Activated CD4-positive, alpha-beta memory T cell treated with anti-CD3 and anti-CD28 coated beads for 36 hours (primary cell): ENCODE results near the gene MAST4. TPM values are rescaled to one million over a fixed set of nuclear protein-coding genes. Genes with fewer than 3 reads are reported as not detected.

Experiments
- CTCF ChIA-PET: fragments of 350-600 bp; sonication (Branson Sonifier 250); formaldehyde crosslinking; loops from one replicate; lab custom pipeline; 2021; ENCODE audit warnings: antibody characterized with exemption, inconsistent platforms; lab: Charles Lee
- POLR2A ChIA-PET: fragments of 350-600 bp; sonication (Branson Sonifier 250); formaldehyde crosslinking; loops from one replicate; lab custom pipeline; 2021; ENCODE audit warnings: antibody characterized with exemption; lab: Charles Lee
- DNase-seq: peaks from one replicate; pipeline ENCODE4 v3.0.0-alpha.2; 2020
- H3K27ac Mint-ChIP-seq: one replicate; pipeline ENCODE4 v1.8.0; 2021; ENCODE audit warnings: mixed read lengths
- H3K27me3 Mint-ChIP-seq: one replicate; pipeline ENCODE4 v1.8.0; 2021; ENCODE audit warnings: mixed read lengths
- H3K36me3 Mint-ChIP-seq: one replicate; pipeline ENCODE4 v1.8.0; 2021; ENCODE audit warnings: mixed read lengths
- H3K4me1 Mint-ChIP-seq: one replicate; pipeline ENCODE4 v1.8.0; 2021; ENCODE audit warnings: low read depth, mixed read lengths
- H3K4me3 Mint-ChIP-seq: one replicate; pipeline ENCODE4 v1.8.0; 2021; ENCODE audit warnings: mild to moderate bottlenecking, mixed read lengths
- H3K9me3 Mint-ChIP-seq: one replicate; pipeline ENCODE4 v1.8.0; 2021; ENCODE audit warnings: mixed read lengths
- intact Hi-C: fragments of 100-400 bp; cut with micrococcal nuclease; formaldehyde crosslinking; loops from one replicate; pipeline ENCODE4 v1.15.1; 2023
- total RNA-seq, 2 experiments: library from RNA; stranded (reverse); gene quantifications; one replicate each; pipeline ENCODE4 v1.2.3, GENCODE V29; 2021

The MAST4 gene
- total RNA-seq, 2 experiments from 2014 or later, result 30.2 to 30.3 TPM

- Mint-ChIP-seq H3K36me3 (peaks cover 3% of the 10 kb centered on the region), H3K4me1 (peaks cover 15% of the 10 kb centered on the region), H3K9me3 (no peaks in the 10 kb centered on the region), H3K4me3 (no peak overlapping the region), H3K27me3 (no peaks in the 10 kb centered on the region), H3K27ac (no peak overlapping the region)
- intact Hi-C loops, result no loop called here
- ChIA-PET CTCF (no interaction called here), POLR2A (interaction anchor here (0.7 kb wide), 1 partner anchor 20 kb away, joined by 3 read pairs; no protein-coding TSS in a partner anchor)
- DNase-seq, result no peak
Measured at GRCh38 chr5:67085616-67086015, 489.4 kb downstream of the MAST4 start.

GRCh38 chr5:67089200-67089725 is 493.1 kb downstream of the MAST4 start:
- ChIA-PET POLR2A (no interaction called here), CTCF (no interaction called here)
- H3K27me3 Mint-ChIP-seq, result no peaks in the 10 kb centered on the region
- intact Hi-C loops, result no loop called here
- no peaks in the 10 kb centered on the region for H3K9me3 Mint-ChIP-seq
- no peak for DNase-seq
- peaks cover 7% of the 10 kb centered on the region for H3K4me1 Mint-ChIP-seq
- H3K27ac Mint-ChIP-seq, result no peak overlapping the region
- H3K36me3 Mint-ChIP-seq, result peaks cover 8% of the 10 kb centered on the region
- H3K4me3 Mint-ChIP-seq, result no peak overlapping the region

GRCh38 chr5:67090040-67090439 is 493.8 kb downstream of the MAST4 start:
- Mint-ChIP-seq H3K9me3 (no peaks in the 10 kb centered on the region), H3K4me3 (no peak overlapping the region), H3K36me3 (peaks cover 8% of the 10 kb centered on the region), H3K27ac (no peak overlapping the region), H3K27me3 (no peaks in the 10 kb centered on the region), H3K4me1 (peaks cover 7% of the 10 kb centered on the region)
- ChIA-PET POLR2A (no interaction called here), CTCF (no interaction called here)
- DNase-seq, result no peak
- intact Hi-C loops, result no loop called here

DNA sequence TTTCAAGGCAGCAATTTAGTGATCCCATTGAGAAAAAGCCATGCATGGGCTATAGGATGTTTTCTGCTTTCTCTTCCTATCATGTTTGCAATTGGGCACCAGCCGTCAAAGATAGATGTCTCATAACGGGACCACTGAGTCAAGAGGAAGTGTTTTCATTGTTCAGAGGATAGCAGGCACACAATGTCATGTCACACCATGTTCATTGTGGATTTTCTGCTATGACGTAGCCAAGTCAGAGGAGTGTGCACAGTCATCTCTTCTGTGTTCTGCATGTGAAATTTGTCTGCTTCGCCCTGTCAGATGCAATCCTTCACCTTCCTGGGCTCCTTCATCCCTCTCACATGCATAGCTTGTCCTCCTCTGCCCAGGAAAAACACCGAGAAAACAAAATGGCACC is 494.4 kb downstream of the MAST4 start:
- CTCF ChIA-PET, result no interaction called here
- peaks cover 8% of the 10 kb centered on the region for H3K36me3 Mint-ChIP-seq
- POLR2A ChIA-PET, result no interaction called here

DNA sequence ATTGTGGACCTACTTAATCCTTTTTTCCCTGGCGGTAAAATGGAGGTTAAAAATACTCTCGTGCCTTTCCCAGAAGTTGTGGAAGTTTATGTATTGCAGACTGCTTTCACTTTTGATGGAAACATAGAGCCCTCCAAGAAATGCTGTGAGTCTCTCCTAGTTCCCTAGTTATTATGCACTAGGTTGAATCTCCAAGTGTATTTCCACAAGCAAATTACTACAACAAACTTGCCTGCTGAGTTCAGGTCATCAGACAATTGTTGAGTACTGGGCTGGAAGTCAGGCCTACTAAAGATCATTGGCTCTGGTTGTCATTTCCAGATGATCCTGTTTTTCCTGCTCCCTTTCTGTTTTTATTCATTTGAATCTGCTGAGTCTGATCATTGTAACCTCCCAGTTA is 496.3 kb downstream of the MAST4 start:
- H3K36me3 Mint-ChIP-seq, result peaks cover 15% of the 10 kb centered on the region
- no peak overlapping the region for H3K4me3 Mint-ChIP-seq
- H3K27me3 Mint-ChIP-seq, result no peaks in the 10 kb centered on the region
- intact Hi-C loops, result no loop called here
- H3K4me1 Mint-ChIP-seq, result no peaks in the 10 kb centered on the region
- H3K9me3 Mint-ChIP-seq, result no peaks in the 10 kb centered on the region
- no peak for DNase-seq
- H3K27ac Mint-ChIP-seq, result no peak overlapping the region
- CTCF ChIA-PET, result no interaction called here
- POLR2A ChIA-PET, result no interaction called here

More for the DNA sequence above, 494.4 kb downstream of the MAST4 start:
- no peaks in the 10 kb centered on the region for H3K9me3 Mint-ChIP-seq
- intact Hi-C loops, result no loop called here
- H3K27ac Mint-ChIP-seq, result no peak overlapping the region
- H3K4me3 Mint-ChIP-seq, result no peak overlapping the region
- H3K4me1 Mint-ChIP-seq, result peaks cover 4% of the 10 kb centered on the region
- no peaks in the 10 kb centered on the region for H3K27me3 Mint-ChIP-seq
- no peak for DNase-seq

DNA sequence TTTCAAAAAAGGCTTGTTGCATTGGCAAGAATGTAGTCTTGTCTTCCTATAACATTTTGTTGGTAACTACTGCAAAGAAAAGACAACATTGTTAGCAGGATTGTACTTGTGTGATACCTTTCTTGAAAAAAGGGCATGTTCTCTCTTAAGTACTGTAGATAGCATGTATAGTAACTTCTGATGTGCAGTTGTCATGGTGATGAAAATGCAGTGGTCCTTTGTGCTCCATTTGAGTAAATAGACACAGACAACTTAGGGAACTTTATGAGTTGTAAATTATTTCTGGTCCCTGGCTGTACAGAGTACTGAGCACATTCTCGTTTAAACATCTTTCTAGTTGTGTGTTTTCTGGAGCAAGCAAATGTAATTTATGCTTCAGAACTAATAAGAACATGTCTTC is 497.1 kb downstream of the MAST4 start:
- Mint-ChIP-seq H3K4me3 (no peak overlapping the region), H3K27me3 (no peaks in the 10 kb centered on the region), H3K9me3 (no peaks in the 10 kb centered on the region), H3K36me3 (peaks cover 16% of the 10 kb centered on the region), H3K4me1 (no peaks in the 10 kb centered on the region), H3K27ac (no peak overlapping the region)
- ChIA-PET POLR2A (no interaction called here), CTCF (no interaction called here)
- intact Hi-C loops, result no loop called here
- no peak for DNase-seq

DNA sequence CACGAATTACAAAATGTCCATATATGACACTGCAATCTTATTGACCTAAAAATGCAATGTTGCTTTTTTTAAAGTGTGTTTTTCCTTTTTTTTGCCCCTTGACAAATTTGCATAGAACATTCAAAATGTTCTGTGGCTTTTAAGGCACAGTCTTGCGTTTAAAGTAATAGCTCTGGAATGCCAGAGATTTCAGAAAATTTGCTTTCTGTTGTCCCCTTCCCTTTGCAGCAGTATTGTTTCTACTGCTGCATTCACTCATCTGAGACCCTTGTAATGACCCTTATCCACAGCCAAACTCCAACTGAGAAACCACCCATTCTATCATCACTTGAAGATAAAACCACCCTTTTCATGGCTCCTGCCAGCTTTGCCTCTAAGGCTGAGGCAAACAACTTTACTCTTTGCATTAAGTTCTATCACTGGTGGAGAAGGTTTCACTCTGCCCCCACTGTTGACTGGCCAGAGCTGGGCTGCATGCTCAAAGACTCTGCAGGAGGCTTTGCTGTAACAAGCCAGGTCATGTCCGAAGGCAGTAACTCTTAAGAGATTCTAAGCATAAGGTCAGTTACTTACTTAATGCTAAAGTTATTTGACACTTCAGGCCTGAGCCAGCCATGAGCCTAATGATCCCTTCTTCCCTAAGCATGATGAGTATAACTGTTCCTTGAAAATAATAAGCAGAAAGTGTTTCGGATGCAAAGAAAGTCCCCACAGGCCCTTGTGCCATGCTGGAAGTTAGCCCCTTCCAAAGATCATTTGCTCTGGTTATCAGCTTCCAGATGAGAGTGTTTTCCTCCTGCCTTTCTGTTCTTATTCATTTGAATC is 498.5 kb downstream of the MAST4 start:
- no peak for DNase-seq
- H3K4me1 Mint-ChIP-seq, result peaks cover 5% of the 10 kb centered on the region
- no peak overlapping the region for H3K4me3 Mint-ChIP-seq
- ChIA-PET POLR2A (no interaction called here), CTCF (no interaction called here)
- no peak overlapping the region for H3K27ac Mint-ChIP-seq
- peaks cover 18% of the 10 kb centered on the region for H3K36me3 Mint-ChIP-seq
- H3K27me3 Mint-ChIP-seq, result no peaks in the 10 kb centered on the region
- H3K9me3 Mint-ChIP-seq, result no peaks in the 10 kb centered on the region
- intact Hi-C loops, result no loop called here

DNA sequence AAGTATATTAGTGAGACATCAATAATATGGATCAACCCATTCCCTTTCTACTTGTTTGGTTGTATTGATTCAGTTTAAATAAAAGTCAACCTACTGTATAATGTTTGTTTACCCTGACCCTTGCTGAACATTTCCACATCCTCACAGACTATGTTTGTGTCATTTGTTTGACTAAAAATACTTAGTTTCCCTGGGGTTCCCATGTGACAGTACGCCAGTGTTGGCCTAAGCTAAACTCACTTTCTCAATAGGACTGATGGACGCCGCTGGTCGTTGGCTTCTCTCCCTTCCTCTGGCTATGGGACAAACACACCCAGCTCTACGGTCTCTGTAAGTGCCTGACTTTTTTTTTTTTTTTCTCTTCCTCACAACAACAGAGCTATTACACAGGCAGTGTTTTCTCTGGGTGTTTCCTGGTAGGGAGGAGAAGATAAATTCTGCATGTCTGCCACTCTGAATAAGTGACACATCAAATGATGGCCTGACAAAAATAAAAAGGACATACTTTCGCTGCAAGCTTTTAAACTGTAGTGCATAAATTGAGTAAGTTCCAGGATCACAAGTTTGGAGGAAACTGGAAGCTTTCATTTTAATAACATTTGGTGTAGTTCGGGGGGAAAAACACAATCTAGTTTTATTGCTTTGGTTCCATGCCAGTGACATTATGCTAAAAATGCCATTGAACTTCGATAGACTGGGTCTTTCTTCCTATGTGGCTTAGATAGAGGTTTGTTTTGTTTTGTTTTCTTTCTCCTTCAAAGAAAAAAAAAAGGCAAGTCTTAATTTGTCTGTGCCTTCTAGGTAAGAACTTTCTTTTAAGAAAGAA is 499.4 kb downstream of the MAST4 start:
- peaks cover 23% of the 10 kb centered on the region for H3K36me3 Mint-ChIP-seq
- DNase-seq, result no peak
- peaks cover 13% of the 10 kb centered on the region for H3K4me1 Mint-ChIP-seq
- no peaks in the 10 kb centered on the region for H3K9me3 Mint-ChIP-seq
- H3K27ac Mint-ChIP-seq, result no peak overlapping the region
- POLR2A ChIA-PET, result no interaction called here
- CTCF ChIA-PET, result no interaction called here
- intact Hi-C loops, result no loop called here
- H3K27me3 Mint-ChIP-seq, result no peaks in the 10 kb centered on the region
- no peak overlapping the region for H3K4me3 Mint-ChIP-seq

GRCh38 chr5:67098656-67099055 is 502.5 kb downstream of the MAST4 start:
- Mint-ChIP-seq H3K36me3 (peaks cover 38% of the 10 kb centered on the region), H3K27me3 (no peaks in the 10 kb centered on the region), H3K4me1 (peaks cover 18% of the 10 kb centered on the region), H3K4me3 (no peak overlapping the region), H3K27ac (no peak overlapping the region), H3K9me3 (no peaks in the 10 kb centered on the region)
- no peak for DNase-seq
- CTCF ChIA-PET, result no interaction called here
- POLR2A ChIA-PET, result no interaction called here
- intact Hi-C loops, result no loop called here

GRCh38 chr5:67100301-67100700 is 504.1 kb downstream of the MAST4 start:
- ChIA-PET CTCF (interaction anchor here (0.6 kb wide), 1 partner anchor 112 kb away, joined by 3 read pairs; no protein-coding TSS in a partner anchor), POLR2A (no interaction called here)
- peak; percentile 72 for DNase-seq

GRCh38 chr5:67102708-67103107 is 506.5 kb downstream of the MAST4 start:
- CTCF ChIA-PET, result interaction anchor here (2.2 kb wide), 1 partner anchor 115 kb away, joined by 6 read pairs; no protein-coding TSS in a partner anchor
- no peak for DNase-seq
- intact Hi-C loops, result no loop called here
- no peaks in the 10 kb centered on the region for H3K27me3 Mint-ChIP-seq
- no peaks in the 10 kb centered on the region for H3K9me3 Mint-ChIP-seq
- H3K4me1 Mint-ChIP-seq, result peaks cover 18% of the 10 kb centered on the region
- no peak overlapping the region for H3K4me3 Mint-ChIP-seq
- peaks cover 48% of the 10 kb centered on the region for H3K36me3 Mint-ChIP-seq
- no peak overlapping the region for H3K27ac Mint-ChIP-seq
- POLR2A ChIA-PET, result no interaction called here

More at GRCh38 chr5:67100301-67100700, 504.1 kb downstream of the MAST4 start:
- peaks cover 46% of the 10 kb centered on the region for H3K36me3 Mint-ChIP-seq
- no peaks in the 10 kb centered on the region for H3K9me3 Mint-ChIP-seq
- peaks cover 18% of the 10 kb centered on the region for H3K4me1 Mint-ChIP-seq
- peak overlapping the region; percentile 0 for H3K4me3 Mint-ChIP-seq
- intact Hi-C loops, result loop anchor here (1.0 to 2.0 kb wide), 4 partner anchors 36 to 107 kb away; no protein-coding TSS in a partner anchor
- H3K27me3 Mint-ChIP-seq, result no peaks in the 10 kb centered on the region
- H3K27ac Mint-ChIP-seq, result peak overlapping the region; percentile 71

DNA sequence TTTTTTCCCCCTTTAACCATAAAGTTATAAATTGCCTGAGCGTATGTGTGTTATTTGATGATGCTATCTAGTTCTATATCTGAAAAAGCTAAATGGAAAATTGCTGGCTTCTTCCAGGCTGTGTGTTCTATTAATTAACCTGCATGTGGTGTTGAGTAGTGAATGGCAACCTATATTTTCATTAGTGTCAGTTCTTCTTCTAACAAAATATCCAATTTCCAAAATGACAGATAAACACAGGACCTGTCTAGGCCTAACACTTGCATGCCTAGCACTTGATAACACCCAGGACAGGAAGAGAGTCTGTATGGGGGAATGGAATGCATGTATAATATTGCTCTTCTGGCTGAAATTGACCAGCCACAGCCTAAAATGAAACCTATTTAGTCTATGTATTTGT is 508.7 kb downstream of the MAST4 start:
- intact Hi-C loops, result no loop called here
- ChIA-PET CTCF (no interaction called here), POLR2A (no interaction called here)
- H3K27ac Mint-ChIP-seq, result no peak overlapping the region
- H3K4me3 Mint-ChIP-seq, result no peak overlapping the region
- H3K27me3 Mint-ChIP-seq, result no peaks in the 10 kb centered on the region
- no peaks in the 10 kb centered on the region for H3K9me3 Mint-ChIP-seq
- no peak for DNase-seq
- peaks cover 45% of the 10 kb centered on the region for H3K36me3 Mint-ChIP-seq
- H3K4me1 Mint-ChIP-seq, result peaks cover 12% of the 10 kb centered on the region
